NB4 (cell line): ENCODE data around the gene P3H4.

Experiments
- DNase-seq: peaks from one replicate; pipeline ENCODE4 v3.0.0; 2010; ENCODE audit warnings: low read depth
- H3K4me3 ChIP-seq: one replicate; pipeline ENCODE4 v1.5.1; 2011; ENCODE audit warnings: mild to moderate bottlenecking, low read depth, low read length, moderate library complexity
- MYC ChIP-seq: IDR thresholded peaks from 2 replicates; pipeline ENCODE4 v1.6.1; 2011; ENCODE audit warnings: low read depth, low read length
- POLR2A ChIP-seq: IDR thresholded peaks from 2 replicates; pipeline ENCODE4 v1.6.1; 2011; ENCODE audit warnings: mild to moderate bottlenecking; ENCODE audit not compliant: insufficient read length; ENCODE audit errors: extremely low read depth
- TF ChIP-seq, protein P1 (sequence below): IDR thresholded peaks from one replicate; pipeline ENCODE4 v1.5.1; 2012; ENCODE audit warnings: low read depth, low read length
- TF ChIP-seq, protein P2 (sequence below): IDR thresholded peaks from 2 replicates; pipeline ENCODE4 v1.6.1; 2011; ENCODE audit warnings: low read depth, low read length

Gene P3H4

DNA sequence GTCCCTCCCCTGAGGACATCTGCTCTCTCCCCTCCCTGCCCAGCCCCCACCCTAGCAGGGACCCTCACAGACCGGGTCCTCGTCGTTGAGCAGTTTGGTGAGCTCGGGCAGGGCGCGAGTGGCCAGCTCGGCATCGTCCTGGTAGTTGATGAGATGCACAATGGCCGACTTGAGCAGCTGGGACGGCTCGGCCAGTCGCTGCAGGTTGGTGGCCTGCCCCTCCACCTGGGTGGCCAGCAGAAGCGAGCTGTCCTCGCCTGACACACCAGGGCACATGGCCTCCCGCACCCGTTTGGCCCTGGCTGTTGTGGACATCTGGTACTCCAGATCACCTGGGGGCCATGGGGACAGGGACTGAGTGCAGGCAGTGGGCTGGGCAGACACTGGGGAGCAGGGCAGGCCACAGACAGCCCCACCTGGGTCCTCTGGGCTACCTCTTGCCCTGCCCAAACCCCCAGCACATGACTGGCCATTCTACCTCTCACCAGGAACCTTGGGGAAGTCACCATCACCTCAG lies 42.3 kb downstream of the P3H4 start:
- TF ChIP-seq, protein P1, sequence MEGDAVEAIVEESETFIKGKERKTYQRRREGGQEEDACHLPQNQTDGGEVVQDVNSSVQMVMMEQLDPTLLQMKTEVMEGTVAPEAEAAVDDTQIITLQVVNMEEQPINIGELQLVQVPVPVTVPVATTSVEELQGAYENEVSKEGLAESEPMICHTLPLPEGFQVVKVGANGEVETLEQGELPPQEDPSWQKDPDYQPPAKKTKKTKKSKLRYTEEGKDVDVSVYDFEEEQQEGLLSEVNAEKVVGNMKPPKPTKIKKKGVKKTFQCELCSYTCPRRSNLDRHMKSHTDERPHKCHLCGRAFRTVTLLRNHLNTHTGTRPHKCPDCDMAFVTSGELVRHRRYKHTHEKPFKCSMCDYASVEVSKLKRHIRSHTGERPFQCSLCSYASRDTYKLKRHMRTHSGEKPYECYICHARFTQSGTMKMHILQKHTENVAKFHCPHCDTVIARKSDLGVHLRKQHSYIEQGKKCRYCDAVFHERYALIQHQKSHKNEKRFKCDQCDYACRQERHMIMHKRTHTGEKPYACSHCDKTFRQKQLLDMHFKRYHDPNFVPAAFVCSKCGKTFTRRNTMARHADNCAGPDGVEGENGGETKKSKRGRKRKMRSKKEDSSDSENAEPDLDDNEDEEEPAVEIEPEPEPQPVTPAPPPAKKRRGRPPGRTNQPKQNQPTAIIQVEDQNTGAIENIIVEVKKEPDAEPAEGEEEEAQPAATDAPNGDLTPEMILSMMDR, result no peak
- TF ChIP-seq MYC (no peak), POLR2A (no peak)
- TF ChIP-seq, protein P2, sequence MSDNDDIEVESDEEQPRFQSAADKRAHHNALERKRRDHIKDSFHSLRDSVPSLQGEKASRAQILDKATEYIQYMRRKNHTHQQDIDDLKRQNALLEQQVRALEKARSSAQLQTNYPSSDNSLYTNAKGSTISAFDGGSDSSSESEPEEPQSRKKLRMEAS, result no peak
- DNase-seq, result no peak
- no peak overlapping the region for H3K4me3 ChIP-seq

DNA sequence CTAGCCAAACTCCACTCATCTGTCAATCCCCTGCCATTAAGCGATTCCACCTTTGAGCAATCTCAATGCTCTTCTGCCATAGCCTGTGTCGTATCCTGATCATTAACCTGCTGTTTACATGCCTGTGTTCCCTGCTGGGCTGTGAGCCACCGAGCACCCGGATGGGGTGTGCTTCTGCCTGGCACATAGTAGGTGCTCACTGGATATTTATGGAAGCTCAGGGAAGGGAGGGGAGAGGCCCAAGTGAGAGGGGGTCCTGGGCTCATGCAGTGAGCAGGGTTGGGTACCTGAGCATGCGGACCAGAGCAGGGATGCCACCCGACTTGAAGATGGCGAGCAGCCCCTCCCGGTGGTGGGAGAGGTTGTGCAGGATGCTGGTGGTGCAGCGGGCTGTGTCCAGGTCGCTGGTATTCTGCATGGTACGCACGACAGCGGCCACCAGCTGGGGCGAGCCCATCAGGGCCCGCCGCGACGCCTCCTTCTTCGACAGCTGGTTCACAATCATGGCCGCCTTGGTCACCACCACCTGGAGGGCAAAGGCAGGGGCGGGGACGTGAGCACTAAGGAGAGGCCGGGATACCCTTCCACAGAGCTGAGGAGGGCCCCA lies 43.0 kb downstream of the P3H4 start:
- H3K4me3 ChIP-seq, result no peak overlapping the region
- DNase-seq, result no peak
- TF ChIP-seq, protein P1, result no peak
- no peak for TF ChIP-seq MYC

DNA sequence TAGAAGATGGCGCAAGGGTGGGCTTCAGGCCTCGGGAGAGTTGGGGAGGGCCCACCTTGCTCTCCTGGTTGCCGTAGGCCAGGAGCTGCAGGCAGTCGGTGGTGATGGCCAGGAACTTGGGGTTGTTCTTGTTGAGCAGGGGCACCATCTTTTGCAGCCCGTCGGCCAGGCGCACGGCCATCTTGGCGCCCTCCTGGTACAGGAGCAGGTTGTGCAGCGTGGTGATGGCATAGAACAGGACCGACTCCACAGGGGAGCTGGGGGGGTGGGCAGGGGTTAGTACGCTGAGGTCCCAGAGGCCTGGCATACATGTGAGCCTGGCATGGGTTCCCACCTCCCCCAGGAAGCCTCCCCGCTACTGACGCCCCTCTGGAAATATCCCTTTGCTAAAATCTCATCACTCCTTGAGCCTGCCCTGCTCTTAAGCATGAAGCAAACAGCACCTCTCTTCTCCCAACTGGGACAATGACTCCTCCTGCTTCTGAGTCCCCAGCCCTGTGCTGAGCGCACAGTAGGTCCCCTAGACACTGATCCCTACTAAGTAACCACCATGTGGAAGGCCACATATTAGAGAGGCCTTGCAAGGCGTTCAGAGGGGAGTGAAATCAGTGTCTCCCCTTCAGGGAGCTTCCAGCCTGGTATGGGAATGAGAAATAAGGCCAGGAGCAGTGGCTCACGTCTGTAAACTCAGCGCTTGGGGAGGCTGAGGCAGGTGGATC lies 44.3 kb downstream of the P3H4 start:
- no peak for TF ChIP-seq POLR2A
- TF ChIP-seq, protein P2, result no peak
- TF ChIP-seq MYC, result no peak
- TF ChIP-seq, protein P1, result no peak
- DNase-seq, result no peak
- H3K4me3 ChIP-seq, result no peak overlapping the region

DNA sequence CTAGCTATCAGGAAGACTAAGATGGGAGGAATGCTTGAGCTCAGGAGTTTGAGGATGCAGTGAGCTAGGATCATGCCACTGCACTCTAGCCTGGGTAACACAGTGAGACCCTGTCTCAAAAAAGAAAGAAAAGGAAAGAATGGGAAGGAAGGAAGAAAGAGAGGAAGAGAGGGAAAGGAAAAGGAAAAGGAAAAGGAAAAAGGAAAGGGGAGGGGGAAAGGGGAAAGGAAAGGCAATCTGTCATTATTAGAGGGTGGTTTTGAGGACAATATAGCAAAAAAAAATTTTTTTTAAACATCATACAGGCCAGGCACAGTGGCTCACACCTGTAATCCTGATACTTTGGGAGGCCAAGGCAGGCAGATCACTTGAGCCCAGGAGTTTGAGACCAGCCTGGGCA lies 45.6 kb downstream of the P3H4 start:
- no peak for DNase-seq
- H3K4me3 ChIP-seq, result no peak overlapping the region
- TF ChIP-seq, protein P2, result no peak
- TF ChIP-seq, protein P1, result no peak
- TF ChIP-seq POLR2A (no peak), MYC (no peak)

DNA sequence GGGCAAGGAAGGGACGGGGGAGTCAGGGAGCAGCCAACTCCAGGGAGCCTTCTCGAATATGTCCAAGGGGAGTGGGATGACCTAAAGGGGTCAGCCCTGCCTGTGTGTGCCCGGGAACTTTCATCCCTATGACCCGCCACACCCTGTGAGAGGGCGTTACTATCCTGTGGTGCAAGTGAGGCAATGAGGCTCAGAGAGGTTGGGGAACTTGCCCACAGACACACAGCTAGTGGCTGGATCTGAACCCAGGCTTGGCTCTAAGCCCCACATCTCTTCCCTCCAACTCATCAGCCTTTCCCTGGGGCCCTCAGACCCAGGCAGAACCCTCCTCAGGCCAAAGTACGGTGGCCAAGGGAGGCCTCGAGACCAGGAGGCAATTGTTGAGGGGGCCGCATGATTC lies 48.4 kb downstream of the P3H4 start:
- TF ChIP-seq, protein P1, result no peak
- no peak for TF ChIP-seq POLR2A
- TF ChIP-seq, protein P2, result no peak
- TF ChIP-seq MYC, result no peak
- DNase-seq, result no peak
- H3K4me3 ChIP-seq, result no peak overlapping the region
